GM23248 (cell line): ENCODE data around the gene MYOM1.

Source experiments
- EZH2 ChIP-seq: fragments of 200-600 bp; sonication (generic); IDR thresholded peaks from 2 replicates; pipeline ENCODE4 v1.6.1; 2018; ENCODE audit warnings: antibody characterized with exemption, mild to moderate bottlenecking; ENCODE audit not compliant: insufficient read depth, poor library complexity, severe bottlenecking
- EZH2phosphoT487 ChIP-seq: fragments of 200-600 bp; sonication (generic); IDR thresholded peaks from 2 replicates; pipeline ENCODE4 v1.6.1; 2018; ENCODE audit warnings: antibody characterized with exemption, moderate library complexity, mild to moderate bottlenecking, low read depth; ENCODE audit not compliant: insufficient read depth

- no peak for TF ChIP-seq EZH2phosphoT487
- no peak for TF ChIP-seq EZH2
Observed at GRCh38 chr18:3056311-3056710, 163.5 kb downstream of the MYOM1 start.
